H1 (cell line): ENCODE measurements around the gene VWA7. TPM values are rescaled to one million over a fixed set of nuclear protein-coding genes. Genes with fewer than 3 reads are reported as not detected.

Source experiments
- CTCF ChIA-PET: fragments of 300-600 bp; sonication (Branson Sonifier 250); formaldehyde crosslinking; loops from one replicate; lab custom pipeline; 2021; ENCODE audit not compliant: partially characterized antibody; lab: Charles Lee
- POLR2A ChIA-PET: fragments of 300-600 bp; sonication (Branson Sonifier 250); formaldehyde crosslinking; loops from one replicate; lab custom pipeline; 2021; ENCODE audit warnings: inconsistent platforms; ENCODE audit not compliant: partially characterized antibody; lab: Charles Lee
- DNase-seq, 2 experiments: peaks; one replicate each; pipeline versions ENCODE4 v3.0.0 to v3.0.0-alpha.2; 2010 to 2022; ENCODE audit warnings: low spot score in 2 of 2, low read depth in 1 of 2, mixed read lengths in 1 of 2
- FAIRE-seq: peaks from 2 replicates; lab custom pipeline; 2011; peaks lifted over from hg19 to GRCh38; lab: Jason Lieb, UNC
- H2AFZ ChIP-seq: 2 replicates; pipeline ENCODE4 v1.8.1; 2012; ENCODE audit warnings: low read length, inconsistent platforms
- H2AK5ac ChIP-seq: 2 replicates; pipeline ENCODE4 v1.6.1; 2013; ENCODE audit warnings: low read depth, low read length
- H2BK120ac ChIP-seq: replicated peaks from 2 replicates; pipeline ENCODE3; 2013; ENCODE audit warnings: low read depth, low read length, inconsistent platforms
- H2BK12ac ChIP-seq: 2 replicates; pipeline ENCODE4 v1.6.1; 2013; ENCODE audit warnings: low read depth, low read length
- H2BK15ac ChIP-seq: 2 replicates; pipeline ENCODE4 v1.6.1; 2013; ENCODE audit warnings: low read length
- H2BK20ac ChIP-seq: 2 replicates; pipeline ENCODE4 v1.6.1; 2013; ENCODE audit warnings: low read length
- H2BK5ac ChIP-seq: 2 replicates; pipeline ENCODE4 v1.6.1; 2013; ENCODE audit warnings: low read depth, low read length
- H3K14ac ChIP-seq: 2 replicates; pipeline ENCODE4 v1.6.1; 2013; ENCODE audit warnings: inconsistent platforms; ENCODE audit not compliant: insufficient read length
- H3K18ac ChIP-seq: 2 replicates; pipeline ENCODE4 v1.6.1; 2013; ENCODE audit warnings: low read length; ENCODE audit errors: extremely low read depth
- H3K23ac ChIP-seq: 2 replicates; pipeline ENCODE4 v1.6.1; 2013; ENCODE audit warnings: inconsistent platforms; ENCODE audit not compliant: insufficient read length
- H3K23me2 ChIP-seq: 2 replicates; pipeline ENCODE4 v1.6.1; 2013; ENCODE audit warnings: low read depth, low read length
- H3K27ac ChIP-seq: 2 replicates; pipeline ENCODE4 v1.6.1; 2011; ENCODE audit warnings: low read depth, low read length, inconsistent platforms
- H3K27me3 ChIP-seq, 4 experiments: replicated peaks in 1 of 4; 1 replicate in 1 of 4; 2 replicates in 3 of 4; pipeline versions ENCODE4 v1.6.1 to v1.8.1; 2011 to 2013; ENCODE audit warnings: low read length in 3 of 4, mild to moderate bottlenecking in 3 of 4, inconsistent platforms in 2 of 4, mixed read lengths in 2 of 4, moderate library complexity in 1 of 4; ENCODE audit not compliant: control insufficient read depth in 3 of 4, insufficient read depth in 3 of 4; ENCODE audit errors: extremely low read depth in 1 of 4
- H3K36me3 ChIP-seq, 4 experiments: 2 replicates each; pipeline versions ENCODE4 v1.6.1 to v1.8.1; 2011 to 2013; ENCODE audit warnings: mild to moderate bottlenecking in 4 of 4, low read length in 3 of 4, moderate library complexity in 2 of 4, control low read depth in 1 of 4, inconsistent platforms in 1 of 4; ENCODE audit not compliant: insufficient read depth in 4 of 4, control insufficient read depth in 2 of 4
- H3K4ac ChIP-seq: replicated peaks from 2 replicates; pipeline ENCODE3; 2013; ENCODE audit warnings: low read length, low read depth, mixed read lengths, inconsistent platforms; ENCODE audit not compliant: insufficient read length
- H3K4me1 ChIP-seq, 4 experiments: replicated peaks in 1 of 4; 1 replicate in 1 of 4; 2 replicates in 3 of 4; pipeline versions ENCODE4 v1.6.1 to v1.8.1; 2011 to 2013; ENCODE audit warnings: low read length in 3 of 4, inconsistent platforms in 2 of 4, mixed read lengths in 1 of 4; ENCODE audit not compliant: insufficient read depth in 4 of 4, control insufficient read depth in 3 of 4
- H3K4me2 ChIP-seq, 2 experiments: 2 replicates each; pipeline versions ENCODE4 v1.6.1 to v1.8.1; 2011 to 2013; ENCODE audit warnings: low read depth in 2 of 2, low read length in 2 of 2, control low read depth in 1 of 2, inconsistent platforms in 1 of 2, mild to moderate bottlenecking in 1 of 2; ENCODE audit not compliant: insufficient read depth in 1 of 2
- H3K4me3 ChIP-seq, 4 experiments: fragments of 200-600, 300-600 bp in 1 of 4; sonication (generic), shearing (Covaris generic), sonication (Bioruptor Twin) in 1 of 4; 2 replicates each; pipeline versions ENCODE4 v1.5.1 to v1.8.1; 2011 to 2016; ENCODE audit warnings: low read length in 4 of 4, low read depth in 3 of 4, control low read depth in 2 of 4, inconsistent platforms in 2 of 4, mild to moderate bottlenecking in 2 of 4, mixed read lengths in 1 of 4, moderate library complexity in 1 of 4; ENCODE audit not compliant: insufficient read depth in 2 of 4; ENCODE audit errors: extremely low read depth in 1 of 4
- H3K56ac ChIP-seq: replicated peaks from 2 replicates; pipeline ENCODE3; 2013; ENCODE audit warnings: low read depth, mild to moderate bottlenecking, mixed read lengths, low read length, inconsistent platforms; ENCODE audit not compliant: insufficient read length
- H3K79me1 ChIP-seq: 2 replicates; pipeline ENCODE4 v1.6.1; 2013; ENCODE audit warnings: low read depth, low read length, control low read depth
- H3K79me2 ChIP-seq, 2 experiments: 2 replicates each; pipeline versions ENCODE4 v1.6.1 to v1.8.1; 2012 to 2013; ENCODE audit warnings: low read length in 2 of 2, mild to moderate bottlenecking in 2 of 2, inconsistent platforms in 1 of 2; ENCODE audit not compliant: insufficient read depth in 2 of 2, control insufficient read depth in 1 of 2
- H3K9ac ChIP-seq, 4 experiments: replicated peaks in 1 of 4; 1 replicate in 1 of 4; 2 replicates in 3 of 4; pipeline versions ENCODE4 v1.6.1 to v1.8.1; 2011 to 2013; ENCODE audit warnings: low read depth in 3 of 4, low read length in 3 of 4, control low read depth in 2 of 4, mild to moderate bottlenecking in 2 of 4, moderate library complexity in 2 of 4, inconsistent platforms in 1 of 4; ENCODE audit errors: extremely low read depth in 1 of 4
- H3K9me3 ChIP-seq, 2 experiments: 2 replicates each; pipeline versions ENCODE4 v1.6.1 to v1.8.1; 2012 to 2013; ENCODE audit warnings: mild to moderate bottlenecking in 2 of 2, moderate library complexity in 2 of 2, control low read depth in 1 of 2, inconsistent platforms in 1 of 2, low read depth in 1 of 2, low read length in 1 of 2, mixed read lengths in 1 of 2; ENCODE audit not compliant: insufficient read depth in 2 of 2
- H4K20me1 ChIP-seq, 2 experiments: replicated peaks in 1 of 2; 2 replicates each; pipeline versions ENCODE3 to v1.8.1; 2011 to 2013; ENCODE audit warnings: inconsistent platforms in 2 of 2, low read length in 2 of 2, mild to moderate bottlenecking in 1 of 2; ENCODE audit not compliant: insufficient read depth in 2 of 2, control insufficient read depth in 1 of 2
- H4K5ac ChIP-seq: 2 replicates; pipeline ENCODE4 v1.6.1; 2013; ENCODE audit warnings: low read length, low read depth, mixed read lengths, inconsistent platforms; ENCODE audit not compliant: insufficient read length
- H4K8ac ChIP-seq: 2 replicates; pipeline ENCODE4 v1.8.0; 2013; ENCODE audit warnings: mild to moderate bottlenecking, moderate library complexity, low read length, inconsistent platforms; ENCODE audit not compliant: insufficient read depth; ENCODE audit errors: extremely low read depth
- H4K91ac ChIP-seq: replicated peaks from 2 replicates; pipeline ENCODE3; 2013; ENCODE audit warnings: low read length, mixed read lengths, inconsistent platforms; ENCODE audit not compliant: insufficient read length
- CBX5 ChIP-seq: fragments of 300-800, 300-1000 bp; sonication (generic); IDR thresholded peaks from 2 replicates; pipeline ENCODE4 v1.7.1; 2016; ENCODE audit warnings: antibody characterized with exemption, low read length, low read depth
- CREB1 ChIP-seq: IDR thresholded peaks from 2 replicates; pipeline ENCODE4 v1.6.1; 2012; ENCODE audit warnings: inconsistent platforms
- EP300 ChIP-seq, 2 experiments: IDR thresholded peaks; 1 replicate in 1 of 2; 2 replicates in 1 of 2; pipeline ENCODE4 v1.6.1; 2011 to 2012; ENCODE audit warnings: low read depth in 2 of 2, low read length in 2 of 2, mild to moderate bottlenecking in 2 of 2, borderline replicate concordance in 1 of 2, inconsistent platforms in 1 of 2, moderate library complexity in 1 of 2
- FOSL1 ChIP-seq: IDR thresholded peaks from 2 replicates; pipeline ENCODE4 v1.6.1; 2011; ENCODE audit warnings: mild to moderate bottlenecking, low read depth, low read length, moderate library complexity; ENCODE audit not compliant: insufficient read depth
- HDAC6 ChIP-seq: IDR thresholded peaks from one replicate; pipeline ENCODE4 v1.7.1; 2012; ENCODE audit warnings: low read depth, mild to moderate bottlenecking, inconsistent platforms, low read length, moderate library complexity
- RBBP5 ChIP-seq: IDR thresholded peaks from 2 replicates; pipeline ENCODE4 v1.7.1; 2012; ENCODE audit warnings: low read depth, mild to moderate bottlenecking, inconsistent platforms, low read length, moderate library complexity, borderline replicate concordance
- SIX5 ChIP-seq: IDR thresholded peaks from 2 replicates; pipeline ENCODE4 v1.6.1; 2011; ENCODE audit warnings: mild to moderate bottlenecking, low read depth, low read length
- SP1 ChIP-seq: IDR thresholded peaks from 2 replicates; pipeline ENCODE4 v1.6.1; 2011; ENCODE audit warnings: low read depth, low read length
- TAF7 ChIP-seq: optimal IDR thresholded peaks from 2 replicates; pipeline ENCODE3; 2011; ENCODE audit warnings: low read depth, mild to moderate bottlenecking, inconsistent platforms, low read length, moderate library complexity, borderline replicate concordance
- TEAD4 ChIP-seq: IDR thresholded peaks from 2 replicates; pipeline ENCODE4 v1.6.1; 2012; ENCODE audit warnings: low read depth, low read length, inconsistent platforms, mixed read lengths
- USF2 ChIP-seq: IDR thresholded peaks from 2 replicates; pipeline ENCODE4 v1.6.1; 2011; ENCODE audit warnings: low read length, improper control_type of control experiment
- WGBS, 2 experiments: shearing (Covaris generic) in 1 of 2; methylation state at CpG; one replicate each; pipeline versions ENCODE4 v1.1.6 to v1.1.7; 2013 to 2015; ENCODE audit warnings: low lambda C conversion rate in 2 of 2, mixed read lengths in 2 of 2, inconsistent platforms in 1 of 2, low coverage in 1 of 2, missing lambda C conversion rate in 1 of 2; ENCODE audit not compliant: insufficient replicate concordance in 2 of 2, insufficient coverage in 1 of 2, insufficient read length in 1 of 2; ENCODE audit errors: extremely low coverage in 1 of 2, missing lambda C conversion rate in 1 of 2; 5-methylcytosine and 5-hydroxymethylcytosine counted together
- polyA plus RNA-seq, 7 experiments: library from polyadenylated mRNA; depleted of rRNA in 3 of 7; stranded (reverse) in 5 of 7; unstranded in 2 of 7; fragments of >200 nt in 5 of 7; fragments of 200-250 nt in 2 of 7; gene quantifications; 1 replicate in 5 of 7; 2 replicates in 1 of 7; 4 replicates in 1 of 7; pipeline versions ENCODE4 v1.2.1 to v1.2.3, GENCODE V29; 2011 to 2013; ENCODE audit warnings: missing spikeins in 2 of 7, mixed read lengths in 2 of 7
- total RNA-seq: library from RNA; stranded (reverse); fragmentation: NEBNext Ultra II Directional; extraction: Animal tissue kit (Norgen Biotek cat#: 25700); gene quantifications from 2 replicates; pipeline ENCODE4 v1.2.1, GENCODE V29; 2021

The VWA7 gene
- total and polyA plus RNA-seq, 2 of the 8 experiments (the other 6 are each of a cell fraction or from before 2014, with no cell fraction given) = 0.82 to 2.1 TPM

GRCh38 chr6:31780507-31781243 is 3.5 kb upstream of the VWA7 start:
- Histone ChIP-seq H2AFZ (no peak overlapping the region), H3K4ac (no peak overlapping the region), H3K79me1 (no peaks in the 10 kb centered on the region), H3K9ac (no peak overlapping the region), H3K27ac (no peak overlapping the region), H3K79me2 (no peaks in the 10 kb centered on the region), H3K9me3 (no peaks in the 10 kb centered on the region), H2BK20ac (no peak overlapping the region), H2BK120ac (no peak overlapping the region), H3K4me3 (no peak overlapping the region), H2BK15ac (no peak overlapping the region), H3K14ac (no peak overlapping the region), H2AK5ac (no peak overlapping the region), H3K23me2 (0 out of 2 replicates have a peak, but pooled peaks cover 1% of the 10 kb centered on the region), H3K36me3 (peaks cover 33 to 72% (median 58%) of the 10 kb centered on the region in 4 experiments), H3K4me1 (peaks cover 0 to 7% (median 3%) of the 10 kb centered on the region in 4 experiments; a peak in 3 of 7 replicates), H3K18ac (no peak overlapping the region), H3K4me2 (no peak overlapping the region), H2BK12ac (no peak overlapping the region), H2BK5ac (no peak overlapping the region), H4K91ac (no peak overlapping the region), H4K8ac (0 out of 2 replicates have a peak overlapping the region, but pooled peaks have one; percentile 15), H3K23ac (no peak overlapping the region), H4K5ac (no peak overlapping the region), H4K20me1 (peaks cover 1 to 3% of the 10 kb centered on the region in 2 experiments), H3K27me3 (no peaks in the 10 kb centered on the region; a peak in 1 of 7 replicates), H3K56ac (no peak overlapping the region)
- FAIRE-seq (no peak), DNase-seq (no peak)
- ChIA-PET POLR2A (interaction anchor here (0.6 to 10.7 kb wide), 9 partner anchors 7 to 116 kb away, joined by 3 to 85 read pairs (median 3); partner anchors contain the start of genes GPANK1, HSPA1B and VARS1), CTCF (interaction anchor here (0.9 to 15.6 kb wide), 9 partner anchors 4 to 117 kb away, joined by 3 to 228 read pairs (median 4); partner anchors contain the start of genes EHMT2, VARS1 and VWA7)
- 95% methylated on average over 19 of the region's 20 CpGs; no CpG with 5 or more reads in 1 of the 2 experiments for WGBS, 2 experiments
- no peak for TF ChIP-seq EP300 (IDR thresholded peaks at IDR 0.05; ENCODE audit: borderline replicate concordance in 1 of 2, low read depth in 2 of 2, low read length in 2 of 2)
- TF ChIP-seq RBBP5 = no peak
- TF ChIP-seq CBX5 = no peak
- no peak for TF ChIP-seq TEAD4
- no peak for TF ChIP-seq SP1
- no peak for TF ChIP-seq FOSL1
- no peak for TF ChIP-seq USF2
- TF ChIP-seq SIX5 = no peak
- TF ChIP-seq TAF7 = no peak
- TF ChIP-seq CREB1 = no peak
- TF ChIP-seq HDAC6 = no peak
